HepG2 (cell line): ENCODE data around the gene CYB5D1. TPM values are rescaled to one million over a fixed set of nuclear protein-coding genes. Genes with fewer than 3 reads are reported as not detected.

Experiments
- CBX2 ChIP-seq, 2 experiments: fragments of 200-600 bp in 1 of 2; sonication (generic); formaldehyde crosslinking in 1 of 2; IDR thresholded peaks; 2 replicates each; pipeline versions ENCODE4 v1.7.0 to v1.8.1; 2018 to 2022; ENCODE audit warnings: low read depth in 2 of 2, low read length in 1 of 2, mild to moderate bottlenecking in 1 of 2, missing genetic modification reagents in 1 of 2
- KDM5A ChIP-seq: fragments of 200-600 bp; sonication (generic); IDR thresholded peaks from 2 replicates; pipeline ENCODE4 v1.7.0; 2018; ENCODE audit warnings: antibody characterized with exemption, mild to moderate bottlenecking, low read length, borderline replicate concordance
- KDM6A ChIP-seq: IDR thresholded peaks from 2 replicates; pipeline ENCODE4 v1.6.1; 2016; ENCODE audit warnings: low read depth
- KLF15 ChIP-seq: sonication (generic); formaldehyde crosslinking; IDR thresholded peaks from 2 replicates; pipeline ENCODE4 v1.8.1; 2023; ENCODE audit warnings: borderline replicate concordance, mild to moderate bottlenecking, inconsistent platforms, missing genetic modification reagents, mixed read lengths
- KLF9 ChIP-seq: IDR thresholded peaks from 2 replicates; pipeline ENCODE4 v1.6.1; 2016; ENCODE audit warnings: low read depth
- NAIF1 ChIP-seq: sonication (generic); formaldehyde crosslinking; IDR thresholded peaks from 2 replicates; pipeline ENCODE4 v1.5.0; 2020; ENCODE audit warnings: mild to moderate bottlenecking, missing genetic modification reagents, borderline replicate concordance
- NFE2L1 ChIP-seq: sonication (generic); formaldehyde crosslinking; IDR thresholded peaks from 2 replicates; pipeline ENCODE4 v1.4.0; 2020; ENCODE audit warnings: missing genetic modification reagents, mild to moderate bottlenecking, borderline replicate concordance
- NKX3-1 ChIP-seq: sonication (generic); formaldehyde crosslinking; IDR thresholded peaks from 2 replicates; pipeline ENCODE4 v1.5.0; 2020; ENCODE audit warnings: missing genetic modification reagents
- SAP130 ChIP-seq: IDR thresholded peaks from 2 replicates; pipeline ENCODE4 v1.6.1; 2016; ENCODE audit warnings: low read depth
- SMYD3 ChIP-seq: sonication (generic); formaldehyde crosslinking; IDR thresholded peaks from 2 replicates; pipeline ENCODE4 v1.8.1; 2023; ENCODE audit warnings: mild to moderate bottlenecking, missing genetic modification reagents
- THYN1 ChIP-seq: sonication (generic); formaldehyde crosslinking; IDR thresholded peaks from 2 replicates; pipeline ENCODE4 v1.8.1; 2023; ENCODE audit warnings: low read depth, mild to moderate bottlenecking, moderate library complexity, missing genetic modification reagents, borderline replicate concordance
- ZBTB8A ChIP-seq: sonication (generic); formaldehyde crosslinking; IDR thresholded peaks from 2 replicates; pipeline ENCODE4 v1.4.0; 2020; ENCODE audit warnings: mild to moderate bottlenecking, low read depth, missing genetic modification reagents, borderline replicate concordance
- ZC3H4 ChIP-seq: sonication (generic); formaldehyde crosslinking; IDR thresholded peaks from 2 replicates; pipeline ENCODE4 v1.4.0; 2020; ENCODE audit warnings: missing genetic modification reagents, borderline replicate concordance
- ZMYM2 ChIP-seq: sonication (generic); formaldehyde crosslinking; IDR thresholded peaks from 2 replicates; pipeline ENCODE4 v1.8.0; 2022; ENCODE audit warnings: mild to moderate bottlenecking, missing genetic modification reagents
- ZNF232 ChIP-seq: sonication (generic); formaldehyde crosslinking; IDR thresholded peaks from 2 replicates; pipeline ENCODE4 v1.4.0; 2020; ENCODE audit warnings: missing genetic modification reagents, borderline replicate concordance
- ZNF644 ChIP-seq: IDR thresholded peaks from 2 replicates; pipeline ENCODE4 v1.6.1; 2016; ENCODE audit warnings: low read depth
- ZNF773 ChIP-seq: sonication (generic); formaldehyde crosslinking; IDR thresholded peaks from 2 replicates; pipeline ENCODE4 v1.4.0; 2020; ENCODE audit warnings: missing genetic modification reagents, borderline replicate concordance
- polyA plus RNA-seq, 8 experiments: library from polyadenylated mRNA; depleted of rRNA in 3 of 8; stranded (reverse) in 7 of 8; unstranded in 1 of 8; fragments of >200 nt; fragmentation: Illumina TruSeq in 4 of 8; extraction: Trizol in 4 of 8; gene quantifications; 2 replicates each; pipeline versions ENCODE4 v1.2.1 to v1.2.3, GENCODE V29; 2011 to 2016; ENCODE audit warnings: low read depth in 4 of 8, missing spikeins in 1 of 8, mixed read lengths in 1 of 8; ENCODE audit not compliant: insufficient read depth in 1 of 8
- total RNA-seq, 5 experiments: library from RNA; depleted of rRNA; stranded (reverse); fragments of >200 nt; fragmentation: Illumina TruSeq; extraction: Trizol; gene quantifications; 2 replicates each; pipeline ENCODE4 v1.2.3, GENCODE V29; 2016; ENCODE audit warnings: low read depth in 1 of 5
- TF ChIP-seq, protein P1 (sequence below): sonication (generic); formaldehyde crosslinking; IDR thresholded peaks from 2 replicates; pipeline ENCODE4 v1.8.1; 2023; ENCODE audit warnings: mild to moderate bottlenecking, moderate library complexity, missing genetic modification reagents
- TF ChIP-seq, protein P2 (sequence below): sonication (generic); formaldehyde crosslinking; IDR thresholded peaks from 2 replicates; pipeline ENCODE4 v1.5.0; 2020; ENCODE audit warnings: mild to moderate bottlenecking, missing genetic modification reagents, borderline replicate concordance
- TF ChIP-seq, protein P3 (sequence below): sonication (generic); formaldehyde crosslinking; IDR thresholded peaks from 2 replicates; pipeline ENCODE4 v1.9.0; 2021; ENCODE audit warnings: missing genetic modification reagents, mild to moderate bottlenecking, borderline replicate concordance
- TF ChIP-seq, protein P4 (sequence below): sonication (generic); formaldehyde crosslinking; conservative IDR thresholded peaks from 2 replicates; pipeline ENCODE4 v1.8.1; 2023; ENCODE audit warnings: missing genetic modification reagents

CYB5D1 gene
- total and polyA plus RNA-seq, 2 of the 13 experiments (the other 11 are each of a cell fraction or from before 2014, with no cell fraction given) = 8.9 to 17.0 TPM

DNA sequence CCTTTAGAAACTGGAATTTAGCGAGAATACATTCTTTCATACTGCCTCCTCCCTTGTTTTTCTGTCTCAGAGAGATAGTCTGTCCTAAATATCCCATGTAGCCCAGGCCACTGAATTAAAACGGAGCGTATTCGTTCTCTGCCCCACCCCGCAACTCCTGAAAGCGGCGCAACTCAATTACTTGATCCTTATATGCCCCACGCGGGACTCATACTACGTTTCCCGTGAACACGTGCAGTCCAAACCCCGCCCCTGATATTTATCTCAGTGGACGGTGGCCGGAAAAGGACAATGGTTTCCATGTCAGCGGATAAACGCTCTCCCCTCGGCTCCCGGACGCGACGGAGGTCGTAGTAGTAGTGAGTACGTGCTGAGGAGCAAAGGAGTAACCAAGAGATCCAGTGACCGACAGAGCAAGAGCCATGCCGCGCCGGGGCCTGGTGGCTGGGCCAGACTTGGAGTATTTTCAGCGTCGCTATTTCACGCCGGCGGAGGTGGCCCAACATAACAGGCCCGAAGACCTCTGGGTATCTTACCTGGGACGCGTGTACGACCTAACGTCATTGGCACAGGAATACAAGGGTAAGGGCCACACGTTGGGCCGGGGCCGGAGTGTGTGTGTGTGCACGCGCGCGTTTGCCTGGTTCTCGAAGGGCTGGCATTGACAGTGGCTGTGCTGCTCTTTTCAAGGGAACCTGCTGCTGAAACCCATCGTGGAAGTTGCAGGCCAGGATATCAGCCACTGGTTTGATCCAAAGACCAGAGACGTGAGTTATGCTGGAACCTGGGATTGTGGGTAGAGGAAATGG, at the start of gene CYB5D1 (continued):
- TF ChIP-seq, protein P1, sequence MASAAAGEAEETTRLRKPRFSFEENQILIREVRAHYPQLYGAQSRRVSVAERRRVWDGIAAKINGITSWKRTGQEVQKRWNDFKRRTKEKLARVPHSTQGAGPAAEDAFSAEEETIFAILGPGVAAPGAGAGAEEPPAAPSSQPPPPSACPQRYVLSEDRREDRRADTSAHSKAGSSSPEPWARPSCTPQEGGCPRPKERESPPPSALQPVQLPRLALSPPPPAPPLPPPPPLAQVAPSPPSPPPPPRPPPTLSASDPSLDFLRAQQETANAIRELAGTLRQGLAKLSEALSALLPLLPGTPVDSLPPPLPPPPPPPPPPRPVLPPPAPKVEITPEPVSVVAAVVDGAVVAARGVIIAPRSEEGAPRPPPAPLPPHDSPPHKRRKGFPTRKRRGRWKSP (CRISPR knock-in tag) = peak; percentile 59; the same call in 1 of the 2 replicates
- no peak for TF ChIP-seq KLF9 (CRISPR knock-in tag)
- no peak for TF ChIP-seq ZBTB8A (CRISPR knock-in tag)
- TF ChIP-seq KLF15 (CRISPR knock-in tag) = no peak
- TF ChIP-seq KDM6A = no peak
- no peak for TF ChIP-seq SMYD3 (CRISPR knock-in tag)
- no peak for TF ChIP-seq ZNF232 (CRISPR knock-in tag)
- peak; percentile 54; the same call in 1 of the 2 replicates for TF ChIP-seq ZMYM2 (CRISPR knock-in tag)
- TF ChIP-seq, protein P2, sequence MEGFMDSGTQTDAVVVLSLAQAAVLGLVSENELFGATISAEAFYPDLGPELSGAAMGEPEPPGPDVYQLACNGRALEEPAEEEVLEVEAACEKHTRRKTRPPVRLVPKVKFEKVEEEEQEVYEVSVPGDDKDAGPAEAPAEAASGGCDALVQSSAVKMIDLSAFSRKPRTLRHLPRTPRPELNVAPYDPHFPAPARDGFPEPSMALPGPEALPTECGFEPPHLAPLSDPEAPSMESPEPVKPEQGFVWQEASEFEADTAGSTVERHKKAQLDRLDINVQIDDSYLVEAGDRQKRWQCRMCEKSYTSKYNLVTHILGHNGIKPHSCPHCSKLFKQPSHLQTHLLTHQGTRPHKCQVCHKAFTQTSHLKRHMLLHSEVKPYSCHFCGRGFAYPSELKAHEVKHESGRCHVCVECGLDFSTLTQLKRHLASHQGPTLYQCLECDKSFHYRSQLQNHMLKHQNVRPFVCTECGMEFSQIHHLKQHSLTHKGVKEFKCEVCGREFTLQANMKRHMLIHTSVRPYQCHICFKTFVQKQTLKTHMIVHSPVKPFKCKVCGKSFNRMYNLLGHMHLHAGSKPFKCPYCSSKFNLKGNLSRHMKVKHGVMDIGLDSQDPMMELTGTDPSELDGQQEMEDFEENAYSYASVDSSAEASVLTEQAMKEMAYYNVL (CRISPR knock-in tag) = no peak
- peak; percentile 95; the same call in 1 of the 2 replicates for TF ChIP-seq KDM5A
- TF ChIP-seq, protein P3, sequence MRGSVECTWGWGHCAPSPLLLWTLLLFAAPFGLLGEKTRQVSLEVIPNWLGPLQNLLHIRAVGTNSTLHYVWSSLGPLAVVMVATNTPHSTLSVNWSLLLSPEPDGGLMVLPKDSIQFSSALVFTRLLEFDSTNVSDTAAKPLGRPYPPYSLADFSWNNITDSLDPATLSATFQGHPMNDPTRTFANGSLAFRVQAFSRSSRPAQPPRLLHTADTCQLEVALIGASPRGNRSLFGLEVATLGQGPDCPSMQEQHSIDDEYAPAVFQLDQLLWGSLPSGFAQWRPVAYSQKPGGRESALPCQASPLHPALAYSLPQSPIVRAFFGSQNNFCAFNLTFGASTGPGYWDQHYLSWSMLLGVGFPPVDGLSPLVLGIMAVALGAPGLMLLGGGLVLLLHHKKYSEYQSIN (CRISPR knock-in tag) = no peak
- no peak for TF ChIP-seq ZNF644 (CRISPR knock-in tag)
- TF ChIP-seq NAIF1 (CRISPR knock-in tag) = no peak; the same call in 1 of the 2 replicates
- TF ChIP-seq CBX2 (IDR thresholded peaks at IDR 0.05; ENCODE audit: low read depth, low read length) = no peak
- TF ChIP-seq CBX2 (CRISPR knock-in tag; IDR thresholded peaks at IDR 0.05; ENCODE audit: low read depth) = peak; percentile 26; the same call in 1 of the 2 replicates
- TF ChIP-seq, protein P4, sequence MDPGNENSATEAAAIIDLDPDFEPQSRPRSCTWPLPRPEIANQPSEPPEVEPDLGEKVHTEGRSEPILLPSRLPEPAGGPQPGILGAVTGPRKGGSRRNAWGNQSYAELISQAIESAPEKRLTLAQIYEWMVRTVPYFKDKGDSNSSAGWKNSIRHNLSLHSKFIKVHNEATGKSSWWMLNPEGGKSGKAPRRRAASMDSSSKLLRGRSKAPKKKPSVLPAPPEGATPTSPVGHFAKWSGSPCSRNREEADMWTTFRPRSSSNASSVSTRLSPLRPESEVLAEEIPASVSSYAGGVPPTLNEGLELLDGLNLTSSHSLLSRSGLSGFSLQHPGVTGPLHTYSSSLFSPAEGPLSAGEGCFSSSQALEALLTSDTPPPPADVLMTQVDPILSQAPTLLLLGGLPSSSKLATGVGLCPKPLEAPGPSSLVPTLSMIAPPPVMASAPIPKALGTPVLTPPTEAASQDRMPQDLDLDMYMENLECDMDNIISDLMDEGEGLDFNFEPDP (CRISPR knock-in tag) = no peak
- TF ChIP-seq SAP130 (CRISPR knock-in tag) = peak; percentile 98
- TF ChIP-seq NKX3-1 (CRISPR knock-in tag) = no peak
- TF ChIP-seq NFE2L1 (CRISPR knock-in tag) = no peak
- no peak for TF ChIP-seq ZNF773
- no peak for TF ChIP-seq THYN1
- TF ChIP-seq ZC3H4 (CRISPR knock-in tag) = no peak
